OCI-LY3 (cell line): ENCODE results near the gene BCL2L13.

Experiments used
- EZH2phosphoT487 ChIP-seq: fragments of 200-600 bp; shearing (Covaris generic); IDR thresholded peaks from 2 replicates; pipeline ENCODE4 v1.6.1; 2018; ENCODE audit warnings: antibody characterized with exemption, mixed run types, low read depth
- TF ChIP-seq, protein P1 (sequence below): fragments of 200-600, 300-600 bp; sonication (generic); IDR thresholded peaks from 2 replicates; pipeline ENCODE4 v1.5.1; 2014; ENCODE audit warnings: antibody characterized with exemption, low read length, low read depth

DNA sequence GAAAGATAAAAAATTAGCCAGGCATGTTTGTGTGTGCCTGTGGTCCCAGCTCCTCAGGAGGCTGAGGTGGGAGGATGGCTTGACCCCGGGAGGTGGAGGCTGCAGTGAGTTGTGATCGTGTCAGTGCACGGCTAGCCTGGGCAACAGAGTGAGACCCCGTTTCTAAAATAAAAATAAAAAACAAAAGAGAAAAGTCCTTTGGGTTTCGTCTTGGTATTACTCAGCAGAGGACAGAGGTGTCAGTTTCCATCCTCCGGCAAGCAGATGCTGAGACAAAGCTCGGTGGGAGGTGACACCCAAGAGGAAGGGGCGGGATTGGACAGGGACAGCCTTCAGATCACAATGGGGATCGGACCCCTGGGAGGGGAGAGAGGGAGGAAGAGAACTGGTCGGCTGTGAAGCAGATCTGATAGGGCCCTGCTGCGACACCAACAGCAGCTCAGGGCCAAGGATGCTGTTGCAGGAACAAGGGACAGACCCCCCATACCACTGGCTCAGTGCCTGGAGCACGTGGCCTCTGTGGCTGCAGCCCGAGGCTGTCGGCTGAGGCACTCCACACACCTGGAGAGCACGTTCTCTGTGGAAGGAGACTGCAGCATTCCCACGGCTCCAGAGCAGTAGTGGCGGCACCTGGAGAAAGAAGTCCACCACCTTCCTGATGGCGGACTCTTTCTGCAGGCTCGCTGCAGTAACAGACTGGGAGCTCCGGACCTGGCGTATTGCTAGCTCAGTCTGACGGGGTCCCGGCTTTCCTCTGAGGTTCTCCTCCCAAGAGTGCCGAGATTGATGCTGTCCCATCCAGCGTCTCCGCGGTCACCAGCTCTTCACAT lies 140.9 kb downstream of the BCL2L13 start:
- TF ChIP-seq, protein P1, sequence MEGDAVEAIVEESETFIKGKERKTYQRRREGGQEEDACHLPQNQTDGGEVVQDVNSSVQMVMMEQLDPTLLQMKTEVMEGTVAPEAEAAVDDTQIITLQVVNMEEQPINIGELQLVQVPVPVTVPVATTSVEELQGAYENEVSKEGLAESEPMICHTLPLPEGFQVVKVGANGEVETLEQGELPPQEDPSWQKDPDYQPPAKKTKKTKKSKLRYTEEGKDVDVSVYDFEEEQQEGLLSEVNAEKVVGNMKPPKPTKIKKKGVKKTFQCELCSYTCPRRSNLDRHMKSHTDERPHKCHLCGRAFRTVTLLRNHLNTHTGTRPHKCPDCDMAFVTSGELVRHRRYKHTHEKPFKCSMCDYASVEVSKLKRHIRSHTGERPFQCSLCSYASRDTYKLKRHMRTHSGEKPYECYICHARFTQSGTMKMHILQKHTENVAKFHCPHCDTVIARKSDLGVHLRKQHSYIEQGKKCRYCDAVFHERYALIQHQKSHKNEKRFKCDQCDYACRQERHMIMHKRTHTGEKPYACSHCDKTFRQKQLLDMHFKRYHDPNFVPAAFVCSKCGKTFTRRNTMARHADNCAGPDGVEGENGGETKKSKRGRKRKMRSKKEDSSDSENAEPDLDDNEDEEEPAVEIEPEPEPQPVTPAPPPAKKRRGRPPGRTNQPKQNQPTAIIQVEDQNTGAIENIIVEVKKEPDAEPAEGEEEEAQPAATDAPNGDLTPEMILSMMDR: no peak
- TF ChIP-seq EZH2phosphoT487: no peak
